Measurements from ENCODE around the gene LRRD1. TPM values are rescaled to one million over a fixed set of nuclear protein-coding genes. Genes with fewer than 3 reads are reported as not detected.
"Not testable (repeated sequence)": the region's sequence is repeated elsewhere in the genome, so short reads cannot be mapped to it uniquely, and the experiment has no call there.

The LRRD1 gene
- not detected for total RNA-seq

DNA sequence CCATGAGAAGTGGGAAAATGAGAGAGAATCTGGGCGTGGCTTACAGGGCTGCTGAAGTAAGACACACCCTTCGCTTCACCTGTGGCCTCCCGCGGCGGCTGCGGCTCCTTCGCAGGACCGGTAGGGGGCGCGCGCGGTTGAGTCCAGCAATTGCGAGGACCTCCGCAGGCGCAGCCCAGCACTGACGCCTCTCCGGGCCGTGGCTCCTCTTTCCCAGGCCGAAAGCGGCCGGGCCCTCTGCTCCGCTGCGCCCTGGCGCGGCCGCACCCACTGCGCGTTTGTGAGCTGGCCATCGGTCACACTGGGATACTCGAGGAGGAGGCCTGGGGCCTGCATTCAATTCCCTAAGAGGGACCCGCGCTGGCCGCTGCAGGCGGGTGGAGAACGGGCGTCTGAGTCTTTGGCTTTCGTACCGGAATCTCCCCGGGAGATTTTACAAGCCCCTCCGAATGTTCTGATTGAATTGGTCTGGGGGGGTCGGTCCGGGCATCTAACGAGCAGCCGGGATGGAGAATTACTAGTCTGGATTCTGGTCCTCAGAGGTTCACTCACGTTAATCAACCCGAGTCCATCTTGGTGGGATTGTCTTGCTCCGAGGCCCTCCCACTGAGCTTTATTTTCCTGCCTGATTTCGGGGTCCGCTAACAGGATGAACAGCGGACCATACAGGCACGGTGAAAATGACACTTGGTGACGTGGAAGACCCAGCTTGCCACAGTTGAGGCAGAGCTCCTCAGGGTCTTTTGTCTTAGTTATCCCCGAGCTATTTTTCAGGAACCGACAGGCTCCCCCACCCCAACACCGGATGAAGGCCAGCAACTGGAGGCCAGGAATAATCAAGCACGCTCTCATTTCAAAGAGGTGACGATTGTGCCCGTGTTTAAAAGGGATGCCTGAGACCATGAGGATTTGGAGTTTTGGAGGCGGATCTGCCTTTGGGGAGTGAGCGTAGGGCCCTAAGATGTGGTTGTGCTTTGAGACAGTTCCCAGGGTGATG, at the start of gene LRRD1:
LRRD1 (minus strand) TSS at position 215 of the 997 bp plus-strand sequence. CDS start 13,940 bp downstream, outside the sequence.
- POLR2A ChIA-PET, result no interaction called here

DNA sequence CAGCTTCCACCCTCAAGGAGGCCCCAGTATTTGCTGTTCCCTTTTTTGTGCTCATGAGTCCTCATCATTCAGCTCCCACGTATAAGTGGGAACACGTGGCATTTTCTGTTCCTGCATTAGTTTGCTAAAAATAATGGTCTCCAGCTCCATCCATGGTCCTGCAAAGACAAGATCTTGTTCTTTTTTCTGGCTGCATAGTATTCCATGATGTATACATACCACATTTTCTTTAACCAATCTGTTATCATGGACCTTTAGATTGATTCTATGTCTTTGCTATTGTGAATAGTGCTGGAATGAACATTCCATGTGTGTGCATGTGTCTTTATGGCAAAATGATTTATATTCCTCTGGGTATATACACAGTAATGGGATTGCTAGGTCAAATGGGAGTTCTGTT, 49.8 kb upstream of the LRRD1 start:
- intact Hi-C loops (cut with DNase I, micrococcal nuclease), result no loop called here
- peaks cover 59% of the 10 kb centered on the region for H3K36me3 Mint-ChIP-seq (ENCODE audit: low read depth)
- peaks cover 12% of the 10 kb centered on the region for H3K4me1 Mint-ChIP-seq
- H3K9me3 Mint-ChIP-seq (ENCODE audit: low read depth), result peaks cover 2% of the 10 kb centered on the region
- no peaks in the 10 kb centered on the region for H3K27me3 Mint-ChIP-seq
- DNase-seq (no peak), ATAC-seq (no peak)
- peak overlapping the region; percentile 52 for H3K27ac Mint-ChIP-seq
- no peak overlapping the region for H3K4me3 Mint-ChIP-seq
- CTCF ChIA-PET, result no interaction called here
- POLR2A ChIA-PET, result no interaction called here

More for the DNA sequence above, at the start of gene LRRD1:
- Mint-ChIP-seq H3K27me3 (peaks cover 5% of the 10 kb centered on the region), H3K27ac (peak within 1 kb of the TSS; percentile 47), H3K4me1 (peaks cover 7% of the 10 kb centered on the region), H3K4me3 (peak within 1 kb of the TSS; percentile 72), H3K9me3 (ENCODE audit: low read depth) (peaks cover 2% of the 10 kb centered on the region), H3K36me3 (ENCODE audit: low read depth) (no peaks in the 10 kb centered on the region)
- intact Hi-C loops (cut with DNase I, micrococcal nuclease), result loop anchor here (1.0 to 5.0 kb wide), 4 partner anchors 45 to 283 kb away; partner anchors contain the start of genes GATAD1 (in 2 of the 2), ANKIB1 (in 1 of the 2), CYP51A1 (in 1 of the 2) and KRIT1 (in 1 of the 2)
- ATAC-seq (peak; percentile 100), DNase-seq (peak; percentile 95)
- CTCF ChIA-PET, result interaction anchor here (0.6 to 2.6 kb wide), 13 partner anchors 14 to 411 kb away, joined by 3 to 10 read pairs (median 4); partner anchors contain the start of genes AKAP9, CYP51A1 and GATAD1

DNA sequence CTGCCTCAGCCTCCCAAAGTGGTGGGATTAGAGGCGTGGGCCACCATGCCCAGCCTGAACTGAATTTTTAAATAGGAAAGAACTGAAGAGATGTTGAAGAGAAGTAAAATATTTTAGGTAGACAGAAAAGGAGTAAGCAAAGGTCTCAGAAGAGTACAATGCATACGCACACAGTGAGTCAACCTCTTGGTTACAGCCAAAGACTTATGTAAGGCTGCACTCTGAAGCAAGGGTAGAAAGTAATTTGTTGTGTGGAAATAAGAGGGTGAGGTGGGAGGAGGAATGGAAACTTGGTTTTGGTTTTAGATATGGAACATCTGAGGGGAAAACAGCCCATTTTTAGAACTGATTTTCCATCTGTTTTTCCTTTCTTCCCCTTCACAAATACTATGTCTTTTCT, 49.2 kb upstream of the LRRD1 start:
- peaks cover 12% of the 10 kb centered on the region for H3K4me1 Mint-ChIP-seq
- peaks cover 2% of the 10 kb centered on the region for H3K9me3 Mint-ChIP-seq (ENCODE audit: low read depth)
- ChIA-PET CTCF (interaction anchor here (0.6 kb wide), 1 partner anchor 140 kb away, joined by 3 read pairs; no protein-coding TSS in a partner anchor), POLR2A (no interaction called here)
- DNase-seq (no peak), ATAC-seq (peak; percentile 51)
- peaks cover 54% of the 10 kb centered on the region for H3K36me3 Mint-ChIP-seq (ENCODE audit: low read depth)
- no peaks in the 10 kb centered on the region for H3K27me3 Mint-ChIP-seq
- no peak overlapping the region for H3K27ac Mint-ChIP-seq
- no peak overlapping the region for H3K4me3 Mint-ChIP-seq
- intact Hi-C loops (cut with DNase I, micrococcal nuclease), result no loop called here

DNA sequence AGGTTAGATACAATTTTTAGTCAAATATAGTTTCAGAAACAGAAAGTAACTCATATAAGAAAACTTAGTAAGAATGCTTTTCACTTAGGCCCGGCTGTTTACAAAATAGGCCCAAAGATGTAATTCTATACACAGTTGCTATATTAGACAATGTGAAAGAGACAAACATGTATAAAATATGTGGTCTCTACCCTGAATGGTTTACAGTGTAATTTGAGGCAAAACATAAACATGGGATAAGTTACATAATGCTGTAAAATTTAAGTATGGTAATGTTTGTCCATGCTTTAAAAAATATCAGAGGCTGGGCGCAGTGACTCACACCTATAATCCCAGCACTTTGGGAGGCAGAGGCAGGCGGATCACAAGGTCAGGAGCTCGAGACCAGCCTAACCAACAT, 48.0 kb upstream of the LRRD1 start:
- Mint-ChIP-seq H3K9me3 (ENCODE audit: low read depth) (peaks cover 2% of the 10 kb centered on the region), H3K27me3 (no peaks in the 10 kb centered on the region), H3K4me1 (peaks cover 12% of the 10 kb centered on the region), H3K4me3 (no peak overlapping the region), H3K36me3 (ENCODE audit: low read depth) (peaks cover 52% of the 10 kb centered on the region), H3K27ac (no peak overlapping the region)
- DNase-seq (no peak), ATAC-seq (no peak)
- ChIA-PET CTCF (interaction anchor here (0.6 kb wide), 1 partner anchor 188 kb away, joined by 3 read pairs; no protein-coding TSS in a partner anchor), POLR2A (no interaction called here)
- intact Hi-C loops (cut with DNase I, micrococcal nuclease), result no loop called here

DNA sequence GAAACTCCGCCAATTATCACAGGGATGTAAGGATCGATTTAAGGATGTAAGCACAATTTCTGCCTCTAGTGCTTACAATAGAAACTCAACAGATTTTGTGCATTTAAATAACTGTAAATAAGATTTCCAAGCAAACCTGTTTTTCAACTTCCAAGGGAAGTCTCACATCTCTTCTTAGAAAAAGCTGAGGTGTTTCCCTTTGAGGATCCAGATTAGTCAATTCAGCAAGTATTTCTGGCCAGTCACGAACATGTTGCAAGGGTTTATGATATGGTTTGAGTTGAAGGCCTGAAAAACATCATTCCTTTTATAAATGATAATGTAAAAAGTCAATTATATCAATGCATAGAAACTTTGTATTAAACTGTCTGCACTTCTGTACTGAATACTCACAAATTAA, 42.8 kb upstream of the LRRD1 start:
- Mint-ChIP-seq H3K4me3 (no peak overlapping the region), H3K36me3 (ENCODE audit: low read depth) (peaks cover 46% of the 10 kb centered on the region), H3K27ac (no peak overlapping the region), H3K4me1 (no peaks in the 10 kb centered on the region), H3K27me3 (no peaks in the 10 kb centered on the region), H3K9me3 (ENCODE audit: low read depth) (no peaks in the 10 kb centered on the region)
- DNase-seq, result no peak
- no peak for ATAC-seq
- CTCF ChIA-PET, result interaction anchor here (0.7 to 1.2 kb wide), 2 partner anchors 8 to 187 kb away, joined by 3 to 4 read pairs; no protein-coding TSS in a partner anchor
- intact Hi-C loops (cut with DNase I, micrococcal nuclease), result no loop called here
- POLR2A ChIA-PET, result no interaction called here

DNA sequence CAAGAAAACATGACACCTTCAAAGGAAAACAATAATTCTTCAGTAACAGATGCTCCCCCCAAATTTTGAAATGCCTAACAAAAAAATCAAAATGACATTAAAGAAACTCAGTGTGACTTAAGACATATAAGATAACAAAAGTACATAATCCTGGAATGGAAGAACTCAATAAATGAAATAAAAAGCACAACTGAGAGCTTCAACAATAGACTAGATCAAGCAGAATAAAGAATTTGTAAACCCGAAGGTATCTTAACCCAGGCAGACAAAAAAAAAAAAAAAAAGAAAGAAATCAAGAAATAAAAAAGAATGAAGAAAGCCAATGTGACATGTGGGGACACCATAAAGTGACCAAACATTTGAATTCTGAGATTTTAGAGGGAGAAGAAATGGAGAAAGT, 27.7 kb upstream of the LRRD1 start:
- ChIA-PET CTCF (interaction anchor here (0.8 kb wide), 1 partner anchor 77 kb away, joined by 5 read pairs; no protein-coding TSS in a partner anchor), POLR2A (interaction anchor here (0.7 kb wide), 1 partner anchor 307 kb away, joined by 5 read pairs; no protein-coding TSS in a partner anchor)
- peaks cover 18% of the 10 kb centered on the region for H3K9me3 Mint-ChIP-seq (ENCODE audit: low read depth)
- H3K4me1 Mint-ChIP-seq, result peaks cover 16% of the 10 kb centered on the region
- DNase-seq, result no peak
- H3K4me3 Mint-ChIP-seq, result no peak overlapping the region
- H3K27ac Mint-ChIP-seq, result no peak overlapping the region
- intact Hi-C loops (cut with DNase I, micrococcal nuclease), result no loop called here
- peaks cover 70% of the 10 kb centered on the region for H3K36me3 Mint-ChIP-seq (ENCODE audit: low read depth)
- no peaks in the 10 kb centered on the region for H3K27me3 Mint-ChIP-seq
- no peak for ATAC-seq

DNA sequence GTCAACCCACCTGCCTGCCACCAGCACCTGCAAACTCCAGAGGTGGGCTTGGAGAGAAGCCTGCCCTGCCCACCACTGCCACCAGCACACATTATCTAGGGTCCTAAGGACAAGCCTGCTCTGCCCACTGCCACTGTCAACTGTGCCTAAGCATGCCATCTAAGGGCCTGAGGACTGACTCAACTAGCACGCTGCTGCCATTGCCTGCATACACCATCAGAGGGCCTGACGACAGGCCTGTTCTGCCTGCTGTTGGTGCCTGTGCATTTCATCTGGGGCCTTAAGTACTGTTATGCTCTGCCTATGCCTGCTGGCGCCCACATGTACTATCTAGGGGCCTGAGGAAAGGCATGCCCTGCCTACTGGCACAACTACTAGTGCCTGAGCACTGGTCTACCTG, 27.0 kb upstream of the LRRD1 start:
- no peak overlapping the region for H3K27ac Mint-ChIP-seq
- ChIA-PET CTCF (no interaction called here), POLR2A (no interaction called here)
- ATAC-seq (no peak), DNase-seq (no peak)
- no peaks in the 10 kb centered on the region for H3K27me3 Mint-ChIP-seq
- no peak overlapping the region for H3K4me3 Mint-ChIP-seq
- intact Hi-C loops (cut with DNase I, micrococcal nuclease), result no loop called here
- H3K36me3 Mint-ChIP-seq (ENCODE audit: low read depth), result peaks cover 67% of the 10 kb centered on the region
- H3K4me1 Mint-ChIP-seq, result peaks cover 16% of the 10 kb centered on the region
- peaks cover 18% of the 10 kb centered on the region for H3K9me3 Mint-ChIP-seq (ENCODE audit: low read depth)

DNA sequence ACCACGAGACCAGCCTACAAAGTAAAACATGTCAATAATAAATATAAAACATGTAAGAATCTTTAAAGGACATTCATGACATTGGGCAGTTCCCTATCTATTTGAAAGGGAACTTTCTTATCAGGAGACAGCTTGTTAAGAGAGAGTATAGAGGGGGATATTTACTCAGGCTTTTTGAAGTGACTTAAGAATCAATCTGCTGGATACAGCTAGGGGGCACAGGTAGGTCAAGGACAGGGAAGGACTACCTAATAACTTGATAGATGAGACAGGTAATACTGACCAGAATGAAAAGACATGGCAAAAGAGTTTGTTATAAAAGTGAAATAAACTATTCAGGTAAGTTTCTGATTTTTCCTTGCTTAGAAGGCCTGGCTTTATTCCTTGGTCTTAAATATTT, 21.8 kb upstream of the LRRD1 start:
- Mint-ChIP-seq H3K36me3 (ENCODE audit: low read depth) (peaks cover 41% of the 10 kb centered on the region), H3K4me3 (no peak overlapping the region), H3K9me3 (ENCODE audit: low read depth) (no peaks in the 10 kb centered on the region), H3K4me1 (peaks cover 5% of the 10 kb centered on the region), H3K27ac (no peak overlapping the region), H3K27me3 (no peaks in the 10 kb centered on the region)
- intact Hi-C loops (cut with DNase I, micrococcal nuclease), result no loop called here
- ChIA-PET POLR2A (no interaction called here), CTCF (interaction anchor here (0.6 to 1.7 kb wide), 2 partner anchors 12 to 21 kb away, joined by 4 to 5 read pairs; partner anchors contain the start of gene LRRD1)
- DNase-seq (no peak), ATAC-seq (no peak)

DNA sequence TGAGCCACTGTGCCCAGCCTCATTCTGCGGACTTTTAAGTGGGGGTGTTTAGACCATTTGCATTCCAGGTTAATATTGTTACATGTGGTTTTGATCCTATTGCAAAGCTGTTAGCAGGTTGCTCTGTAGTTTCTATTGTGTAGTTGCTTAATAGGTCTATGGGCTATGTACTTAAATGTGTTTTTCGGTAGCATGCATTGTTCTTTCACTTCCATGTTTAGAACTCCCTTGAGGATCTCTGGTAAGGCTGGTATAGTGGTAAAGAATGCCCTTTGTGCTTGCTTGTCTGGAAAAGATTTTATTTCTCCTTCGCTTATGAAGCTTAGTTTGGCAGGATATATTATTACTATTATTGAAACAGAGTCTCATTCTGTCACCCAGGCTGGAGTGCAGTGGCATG, 13.4 kb upstream of the LRRD1 start:
- Mint-ChIP-seq H3K4me3 (no peak overlapping the region), H3K9me3 (ENCODE audit: low read depth) (peaks cover 20% of the 10 kb centered on the region), H3K36me3 (ENCODE audit: low read depth) (peaks cover 31% of the 10 kb centered on the region), H3K27ac (no peak overlapping the region), H3K27me3 (no peaks in the 10 kb centered on the region), H3K4me1 (no peaks in the 10 kb centered on the region)
- ChIA-PET POLR2A (interaction anchor here (0.7 kb wide), 1 partner anchor 252 kb away, joined by 3 read pairs; no protein-coding TSS in a partner anchor), CTCF (interaction anchor here (1.5 kb wide), 1 partner anchor 13 kb away, joined by 6 read pairs; no protein-coding TSS in a partner anchor)
- DNase-seq (no peak), ATAC-seq (no peak)
- intact Hi-C loops (cut with DNase I, micrococcal nuclease), result no loop called here

DNA sequence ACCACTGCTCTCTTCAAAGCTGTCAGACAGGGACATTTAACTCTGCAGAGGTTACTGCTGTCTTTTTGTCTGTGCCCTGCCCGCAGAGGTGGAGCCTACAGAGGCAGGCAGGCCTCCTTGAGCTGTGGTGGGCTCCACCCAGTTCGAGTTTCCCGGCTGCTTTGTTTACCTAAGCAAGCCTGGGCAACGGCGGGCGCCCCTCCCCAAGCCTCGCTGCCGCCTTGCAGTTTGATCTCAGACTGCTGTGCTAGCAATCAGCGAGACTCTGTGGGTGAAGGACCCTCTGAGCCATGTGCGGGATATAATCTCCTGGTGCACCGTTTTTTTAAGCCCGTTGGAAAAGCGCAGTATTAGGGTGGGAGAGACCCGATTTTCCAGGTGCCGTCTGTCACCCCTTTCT, 10.3 kb upstream of the LRRD1 start:
- ATAC-seq; H3K27me3 Mint-ChIP-seq; CTCF ChIA-PET; intact Hi-C loops (cut with DNase I, micrococcal nuclease); POLR2A ChIA-PET; DNase-seq; H3K4me1 Mint-ChIP-seq; H3K4me3 Mint-ChIP-seq; H3K27ac Mint-ChIP-seq: not testable (repeated sequence)
- peaks cover 24% of the 10 kb centered on the region for H3K9me3 Mint-ChIP-seq (ENCODE audit: low read depth)
- peaks cover 14% of the 10 kb centered on the region for H3K36me3 Mint-ChIP-seq (ENCODE audit: low read depth)

DNA sequence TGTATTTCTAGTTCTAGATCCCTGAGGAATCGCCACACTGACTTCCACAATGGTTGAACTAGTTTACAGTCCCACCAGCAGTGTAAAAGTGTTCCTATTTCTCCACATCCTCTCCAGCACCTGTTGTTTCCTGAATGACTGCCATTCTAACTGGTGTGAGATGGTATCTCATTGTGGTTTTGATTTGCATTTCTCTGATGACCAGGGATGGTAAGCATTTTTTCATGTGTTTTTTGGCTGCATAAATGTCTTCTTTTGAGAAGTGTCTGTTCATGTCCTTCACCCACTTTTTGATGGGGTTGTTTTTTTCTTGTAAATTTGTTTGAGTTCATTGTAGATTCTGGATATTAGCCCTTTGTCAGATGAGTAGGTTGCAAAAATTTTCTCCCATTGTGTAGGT, 5.4 kb upstream of the LRRD1 start:
- H3K4me1 Mint-ChIP-seq; ATAC-seq; POLR2A ChIA-PET; DNase-seq; H3K36me3 Mint-ChIP-seq (ENCODE audit: low read depth); H3K27ac Mint-ChIP-seq; H3K4me3 Mint-ChIP-seq; H3K27me3 Mint-ChIP-seq; intact Hi-C loops (cut with DNase I, micrococcal nuclease); CTCF ChIA-PET: not testable (repeated sequence)
- H3K9me3 Mint-ChIP-seq (ENCODE audit: low read depth), result peaks cover 13% of the 10 kb centered on the region
